Stimulated activated naive CD8-positive, alpha-beta T cell treated with anti-CD3 and anti-CD28 coated beads, Interleukin-15, Interleukin-2, amounts not matched to agents 100 U/mL and 50 U/mL, for 24 hours (primary cell): ENCODE results near the gene CMTM1.

Experiments used
- ATAC-seq: fragments of 150-1000 bp; cut with Tn5 transposase; one replicate; pipeline ENCODE4 v1.10.0; 2021
- DNase-seq: peaks from one replicate; pipeline ENCODE4 v3.0.0; 2021

The CMTM1 gene, protein sequence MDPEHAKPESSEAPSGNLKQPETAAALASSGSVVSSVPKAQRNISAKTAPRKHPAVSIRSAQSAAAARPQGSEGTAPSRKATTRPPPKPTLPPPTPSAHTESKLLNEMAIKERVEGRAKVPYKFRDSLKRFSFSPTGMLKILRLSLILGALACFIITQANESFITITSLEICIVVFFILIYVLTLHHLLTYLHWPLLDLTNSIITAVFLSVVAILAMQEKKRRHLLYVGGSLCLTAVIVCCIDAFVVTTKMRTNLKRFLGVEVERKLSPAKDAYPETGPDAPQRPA

DNA sequence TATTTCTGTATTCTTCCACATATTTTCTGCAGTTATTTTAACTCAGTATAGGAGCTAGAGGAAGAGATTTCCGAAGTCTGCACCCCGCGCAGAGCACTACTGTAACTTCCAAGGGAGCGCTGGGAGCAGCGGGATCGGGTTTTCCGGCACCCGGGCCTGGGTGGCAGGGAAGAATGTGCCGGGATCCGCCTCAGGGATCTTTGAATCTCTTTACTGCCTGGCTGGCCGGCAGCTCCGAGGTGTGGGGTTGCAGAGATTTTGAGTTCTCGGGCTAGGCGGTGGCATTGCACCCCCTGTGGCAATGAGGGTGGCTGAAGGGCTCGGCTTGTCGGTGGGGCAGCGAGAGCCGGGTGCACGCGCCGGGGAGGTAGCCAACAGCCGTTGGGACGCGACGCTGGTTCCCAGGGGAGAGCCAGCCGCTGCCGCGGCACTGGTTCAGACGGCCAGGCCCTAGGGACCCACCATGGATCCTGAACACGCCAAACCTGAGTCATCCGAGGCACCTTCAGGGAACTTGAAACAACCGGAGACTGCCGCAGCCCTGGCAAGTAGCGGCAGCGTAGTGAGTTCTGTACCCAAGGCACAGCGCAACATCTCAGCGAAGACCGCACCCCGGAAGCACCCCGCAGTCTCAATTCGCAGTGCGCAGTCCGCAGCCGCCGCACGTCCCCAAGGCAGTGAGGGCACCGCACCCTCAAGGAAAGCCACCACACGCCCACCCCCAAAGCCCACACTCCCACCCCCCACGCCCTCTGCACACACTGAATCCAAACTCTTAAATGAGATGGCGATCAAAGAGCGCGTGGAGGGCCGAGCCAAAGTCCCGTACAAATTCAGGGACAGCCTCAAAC lies at the start of gene CMTM1:
Gene CMTM1, plus strand, starts transcription at position 389 of the 851 bp plus-strand sequence. Its CDS starts 75 bp downstream, at position 464.
- DNase-seq (no peak), ATAC-seq (no peak)

DNA sequence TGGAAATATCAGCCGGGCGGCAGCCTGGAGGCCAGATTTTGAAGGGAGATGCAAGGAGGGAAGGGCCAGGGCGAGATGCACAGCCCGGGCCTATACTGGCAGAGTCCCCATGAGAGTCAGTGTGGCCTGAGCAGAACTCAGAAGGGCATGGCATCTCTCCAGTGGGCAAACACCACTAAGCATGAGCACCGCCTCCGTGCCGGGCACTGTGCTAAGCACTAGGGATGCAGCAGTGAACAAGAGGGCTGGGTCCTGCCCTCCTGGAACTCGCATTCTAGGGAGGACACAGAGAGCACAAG lies 49.8 kb upstream of the CMTM1 start:
- DNase-seq (no peak), ATAC-seq (no peak)

- ATAC-seq = peak; percentile 88
- DNase-seq = peak; percentile 88
Observed at GRCh38 chr16:66516808-66517585, 49.2 kb upstream of the CMTM1 start.

- ATAC-seq (no peak), DNase-seq (no peak)
Observed at GRCh38 chr16:66517586-66518263, 48.5 kb upstream of the CMTM1 start.

- DNase-seq = no peak
- ATAC-seq = no peak
Observed at GRCh38 chr16:66519482-66520373, 46.5 kb upstream of the CMTM1 start.

DNA sequence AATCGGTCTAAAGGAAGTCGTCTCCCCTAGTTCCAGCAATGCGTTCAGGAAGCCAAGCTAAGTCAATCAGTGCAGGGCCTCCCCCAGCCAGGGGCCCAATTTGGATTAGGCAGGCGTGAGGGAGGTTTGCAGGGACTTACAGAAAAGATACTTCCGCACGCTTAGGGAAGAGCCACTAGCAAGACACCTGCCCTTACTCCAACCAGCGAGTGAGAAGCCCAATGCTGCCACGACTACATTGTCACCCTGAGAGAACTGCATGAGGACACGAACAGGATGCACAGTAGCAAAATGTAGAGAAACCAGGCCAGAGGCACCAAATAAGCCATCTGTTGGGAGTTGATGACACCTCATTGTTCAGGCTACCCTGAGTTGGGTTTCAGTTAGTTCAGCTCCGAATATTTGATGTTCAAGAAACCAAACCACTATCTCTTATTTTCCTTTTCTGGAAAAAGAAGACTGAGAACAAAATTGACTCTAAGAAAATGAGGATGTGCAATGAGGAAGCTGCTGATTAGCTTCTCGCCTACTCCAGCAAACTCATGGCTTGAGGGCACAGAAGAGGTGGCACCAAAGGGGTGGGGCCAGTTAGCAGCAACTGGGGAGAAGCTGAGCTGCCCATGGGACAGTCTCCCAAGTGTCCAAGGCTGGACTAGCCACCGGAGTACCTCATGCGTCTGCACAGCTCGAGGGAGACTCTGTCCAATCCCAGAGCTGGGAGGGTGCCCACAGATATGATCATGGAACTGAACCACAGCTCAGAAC lies 45.7 kb upstream of the CMTM1 start:
- no peak for ATAC-seq
- DNase-seq = no peak

DNA sequence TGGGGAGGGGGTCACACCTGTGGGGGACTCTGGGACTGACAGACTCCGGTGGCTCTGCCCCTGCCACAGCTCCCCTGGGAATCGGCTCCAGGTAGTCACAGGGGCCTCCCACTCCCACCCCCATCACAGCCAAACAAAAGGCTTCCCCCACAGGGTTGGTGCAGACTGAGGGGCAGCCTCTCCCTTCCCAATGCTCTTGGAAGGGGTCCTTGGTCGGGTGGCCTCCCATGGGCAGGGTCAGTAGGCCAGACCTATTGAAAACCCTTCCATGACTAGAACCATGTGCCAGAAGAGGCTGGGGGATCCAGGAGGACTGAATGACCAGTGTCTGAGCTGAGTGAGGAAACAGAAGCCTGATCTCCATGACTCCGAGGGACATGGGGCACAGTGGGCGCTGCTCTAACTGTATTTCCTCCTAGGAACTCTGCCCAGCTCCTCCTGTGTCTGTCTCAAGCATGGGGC lies 45.0 kb upstream of the CMTM1 start:
- ATAC-seq (no peak), DNase-seq (no peak)

- ATAC-seq (peak; percentile 95), DNase-seq (peak; percentile 96)
Observed at GRCh38 chr16:66521951-66522771, 44.1 kb upstream of the CMTM1 start.

- DNase-seq = no peak
- ATAC-seq = no peak
Observed at GRCh38 chr16:66522816-66523590, 43.2 kb upstream of the CMTM1 start.

DNA sequence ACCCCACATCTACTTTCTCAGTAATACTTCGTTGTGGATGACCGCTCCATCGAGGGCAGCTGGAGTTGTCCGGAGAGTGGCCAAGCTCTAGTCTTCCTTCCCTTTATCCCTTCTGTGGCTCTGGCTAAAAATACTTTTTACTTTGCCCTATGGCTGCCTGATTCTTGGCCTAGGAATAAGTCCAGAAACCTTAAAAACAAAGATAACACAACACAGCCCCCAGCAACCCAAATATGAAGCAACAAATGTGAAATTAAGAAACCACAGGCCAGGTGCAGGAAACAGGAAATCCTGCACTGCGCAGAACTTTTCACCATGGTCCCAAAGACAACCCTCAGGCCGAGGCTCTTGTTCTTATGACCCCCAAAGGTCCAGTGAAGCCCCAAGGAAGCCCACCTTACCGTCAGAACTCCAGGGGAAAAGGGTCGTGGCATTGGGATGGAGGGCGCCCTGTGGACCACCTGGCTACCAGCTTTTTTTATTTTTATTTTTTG lies 42.3 kb upstream of the CMTM1 start:
- no peak for ATAC-seq

DNA sequence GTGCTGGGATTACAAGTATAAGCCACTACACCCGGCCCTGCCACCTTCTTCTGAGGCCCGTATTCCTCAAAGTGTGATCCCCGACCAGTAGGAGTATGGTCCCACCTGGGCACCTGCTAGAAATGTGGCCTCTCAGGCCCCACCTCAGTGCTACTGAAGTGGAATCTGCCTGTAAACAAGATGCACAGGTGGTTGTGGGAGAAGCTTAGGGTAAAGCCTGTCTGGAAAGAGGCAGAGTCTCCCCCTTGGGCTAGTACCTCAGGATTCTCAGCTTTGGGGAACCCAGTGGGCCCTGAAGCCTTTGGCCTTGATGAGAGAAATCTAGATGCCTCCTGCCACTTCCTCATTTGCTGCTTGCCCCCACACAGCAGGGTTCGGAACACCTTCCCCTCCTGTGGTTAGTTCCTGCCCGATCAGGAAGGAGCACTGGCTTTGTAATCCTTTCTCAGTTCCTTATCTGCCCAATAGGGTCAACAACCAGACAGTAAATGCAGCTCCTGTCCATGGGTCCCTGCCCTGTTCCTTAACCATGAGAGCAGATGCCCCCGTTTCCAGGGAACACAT lies 41.6 kb upstream of the CMTM1 start:
- no peak for ATAC-seq
- no peak for DNase-seq

More for the DNA sequence above, 42.3 kb upstream of the CMTM1 start:
- DNase-seq = no peak

GRCh38 chr16:66525396-66526180 lies 40.7 kb upstream of the CMTM1 start:
- ATAC-seq = no peak
- DNase-seq = no peak

DNA sequence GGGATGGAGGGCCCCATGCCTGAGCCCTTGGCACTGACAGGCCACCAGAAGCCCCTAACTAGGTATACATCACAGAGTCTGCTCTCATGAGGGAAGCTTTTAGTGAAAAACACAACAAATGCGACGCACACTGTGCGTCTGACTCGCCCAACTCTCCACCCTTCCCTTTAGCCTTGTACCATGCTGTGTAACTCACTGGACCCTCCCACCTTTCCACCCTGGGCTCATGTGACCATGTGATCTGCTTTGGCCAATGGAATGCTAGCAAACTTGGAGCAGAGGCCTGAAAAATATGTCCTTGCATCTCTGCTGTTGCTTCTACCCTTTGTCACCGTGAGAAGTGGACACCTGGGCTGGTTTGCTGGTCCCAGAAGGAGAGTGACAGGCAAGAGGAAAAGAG lies 37.9 kb upstream of the CMTM1 start:
- ATAC-seq (no peak), DNase-seq (no peak)

DNA sequence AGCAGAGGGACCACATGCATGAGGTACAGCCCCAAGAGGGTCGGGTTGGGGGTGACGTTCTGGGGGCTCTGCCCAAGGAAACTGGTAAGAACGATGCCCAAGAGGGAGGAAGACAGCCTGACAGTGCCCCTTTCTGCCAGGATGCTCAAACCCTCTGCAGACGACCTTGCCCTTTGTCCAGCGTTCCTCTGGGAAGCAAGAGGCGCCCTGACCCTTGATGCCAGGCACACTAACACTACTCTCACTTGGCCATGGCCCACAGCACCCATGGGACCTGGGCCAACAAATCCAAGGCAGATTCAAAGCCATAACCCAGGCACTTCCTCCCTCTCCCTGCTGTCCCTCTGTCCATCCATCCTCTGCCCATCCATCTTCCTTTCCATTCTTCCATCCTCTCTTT lies 36.8 kb upstream of the CMTM1 start:
- DNase-seq (no peak), ATAC-seq (no peak)

DNA sequence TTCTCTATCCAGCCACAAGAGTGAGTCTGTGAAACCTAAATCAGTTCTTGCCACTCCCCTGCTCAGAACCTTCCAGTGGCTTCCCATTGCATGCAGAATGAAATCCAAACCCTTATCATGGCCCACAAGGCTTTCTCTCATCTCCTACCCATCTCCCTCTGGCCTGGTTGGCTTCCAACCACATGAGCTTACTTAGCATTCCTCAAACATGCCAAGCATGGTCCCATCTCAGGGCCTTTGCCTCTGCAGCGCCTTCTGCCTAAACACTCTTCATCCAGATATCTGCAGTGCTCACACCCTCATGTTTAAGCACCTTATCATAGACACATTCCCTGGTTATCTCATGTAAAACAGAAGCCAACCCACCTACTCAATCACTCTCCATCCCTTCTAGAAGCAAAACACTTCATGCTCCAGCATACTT lies 31.9 kb upstream of the CMTM1 start:
- DNase-seq (no peak), ATAC-seq (no peak)

DNA sequence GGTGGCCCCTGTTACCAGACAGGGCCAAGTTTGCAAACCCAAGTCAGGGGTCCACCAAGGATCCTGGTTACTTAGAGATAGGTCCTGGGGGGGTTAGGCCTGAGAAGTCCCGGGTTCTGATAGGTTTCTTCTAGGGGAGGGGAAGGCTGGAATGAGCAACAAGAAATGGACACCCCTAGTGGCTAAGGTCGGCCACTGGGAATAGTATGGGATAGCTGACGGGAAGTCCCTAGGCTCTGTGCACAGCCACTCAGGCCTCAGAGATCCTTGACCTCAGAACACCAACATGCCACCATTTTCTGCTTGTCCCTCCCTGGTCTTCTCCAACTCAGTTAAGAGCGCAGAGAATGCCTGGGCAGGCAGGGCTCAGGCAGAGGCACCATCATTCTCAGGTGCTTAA lies 29.7 kb upstream of the CMTM1 start:
- ATAC-seq (no peak), DNase-seq (no peak)

GRCh38 chr16:66537236-66537635 lies 29.0 kb upstream of the CMTM1 start:
- no peak for DNase-seq
- peak; percentile 19 for ATAC-seq
